GM23338 (cell line): ENCODE data around the gene TCTN3. TPM values are rescaled to one million over a fixed set of nuclear protein-coding genes. Genes with fewer than 3 reads are reported as not detected.

ENCODE experiments used
- ATAC-seq: fragments of 200-7000 bp; cut with Tn5 transposase; 3 replicates; pipeline ENCODE4 v1.9.1; 2020
- DNase-seq: peaks from one replicate; pipeline ENCODE4 v3.0.0-alpha.2; 2015; ENCODE audit warnings: low spot score
- H2AFZ ChIP-seq: fragments of 200-600 bp; sonication (generic); 2 replicates; pipeline ENCODE4 v1.8.0; 2016; ENCODE audit warnings: antibody characterized with exemption, mild to moderate bottlenecking, moderate library complexity
- H3F3A ChIP-seq: fragments of 200-600 bp; sonication (generic); replicated peaks from 2 replicates; pipeline ENCODE4 v1.8.0; 2017; ENCODE audit warnings: antibody characterized with exemption, mixed run types, low read depth
- H3K27ac ChIP-seq: fragments of 200-600 bp; sonication (generic); 2 replicates; pipeline ENCODE4 v1.6.1; 2016; ENCODE audit warnings: low read depth
- H3K27me3 ChIP-seq: fragments of 200-600 bp; sonication (generic); 2 replicates; pipeline ENCODE4 v1.8.0; 2016; ENCODE audit warnings: mild to moderate bottlenecking, mixed run types, moderate library complexity; ENCODE audit not compliant: insufficient read depth
- H3K36me3 ChIP-seq: fragments of 200-600 bp; sonication (generic); 2 replicates; pipeline ENCODE4 v1.8.0; 2016; ENCODE audit warnings: mild to moderate bottlenecking; ENCODE audit not compliant: insufficient read depth
- H3K4me1 ChIP-seq: fragments of 200-600 bp; sonication (generic); 2 replicates; pipeline ENCODE4 v1.8.0; 2016; ENCODE audit warnings: mild to moderate bottlenecking, moderate library complexity; ENCODE audit not compliant: insufficient read depth
- H3K4me2 ChIP-seq: fragments of 200-600 bp; sonication (generic); 2 replicates; pipeline ENCODE4 v1.7.1; 2017; ENCODE audit warnings: mixed run types
- H3K4me3 ChIP-seq: fragments of 200-600 bp; sonication (generic); 2 replicates; pipeline ENCODE4 v1.6.1; 2016; ENCODE audit warnings: mixed run types
- H3K79me2 ChIP-seq: fragments of 200-600 bp; sonication (generic); replicated peaks from 2 replicates; pipeline ENCODE4 v1.8.0; 2017; ENCODE audit warnings: mild to moderate bottlenecking; ENCODE audit not compliant: insufficient read depth
- H3K9me2 ChIP-seq: fragments of 200-600 bp; sonication (generic); 2 replicates; pipeline ENCODE4 v1.8.0; 2017; ENCODE audit not compliant: insufficient read depth
- H4K20me1 ChIP-seq: fragments of 200-600 bp; sonication (generic); replicated peaks from 2 replicates; pipeline ENCODE4 v1.8.0; 2017; ENCODE audit warnings: mild to moderate bottlenecking; ENCODE audit not compliant: insufficient read depth
- H3K27ac Mint-ChIP-seq: 2 replicates; pipeline ENCODE4 v1.8.0; 2020; ENCODE audit warnings: inconsistent platforms, mild to moderate bottlenecking, moderate library complexity, mixed read lengths
- H3K27me3 Mint-ChIP-seq: 3 replicates; pipeline ENCODE4 v1.8.0; 2022; ENCODE audit warnings: low read depth, mild to moderate bottlenecking, moderate library complexity, mixed read lengths, inconsistent platforms; ENCODE audit not compliant: insufficient read depth, poor library complexity
- H3K36me3 Mint-ChIP-seq: 3 replicates; pipeline ENCODE4 v1.8.0; 2021; ENCODE audit warnings: low read depth, mild to moderate bottlenecking, inconsistent platforms, moderate library complexity, mixed read lengths
- H3K4me1 Mint-ChIP-seq: 3 replicates; pipeline ENCODE4 v1.8.0; 2020; ENCODE audit warnings: mild to moderate bottlenecking, inconsistent platforms, mixed read lengths
- H3K4me3 Mint-ChIP-seq: 3 replicates; pipeline ENCODE4 v1.8.0; 2021; ENCODE audit warnings: moderate library complexity, mild to moderate bottlenecking, inconsistent platforms, mixed read lengths
- H3K9me3 Mint-ChIP-seq: 3 replicates; pipeline ENCODE4 v1.8.0; 2020; ENCODE audit warnings: moderate library complexity, mild to moderate bottlenecking, inconsistent platforms, mixed read lengths
- CREB1 ChIP-seq: fragments of 250-450 bp; sonication (Bioruptor Pico); IDR thresholded peaks from 2 replicates; pipeline ENCODE4 v1.5.0; 2020; ENCODE audit warnings: low read depth, mild to moderate bottlenecking, moderate library complexity
- EZH2 ChIP-seq: fragments of 200-600 bp; sonication (generic); IDR thresholded peaks from one replicate; pipeline ENCODE4 v1.8.0; 2017; ENCODE audit warnings: antibody characterized with exemption, mild to moderate bottlenecking, low read depth; ENCODE audit not compliant: unreplicated experiment
- EZH2phosphoT487 ChIP-seq: fragments of 200-600 bp; sonication (generic); IDR thresholded peaks from one replicate; pipeline ENCODE4 v1.8.1; 2018; ENCODE audit warnings: antibody characterized with exemption; ENCODE audit not compliant: unreplicated experiment
- JUNB ChIP-seq: IDR thresholded peaks from one replicate; pipeline ENCODE4 v1.6.1; 2016; ENCODE audit warnings: antibody characterized with exemption; ENCODE audit not compliant: unreplicated experiment
- NANOG ChIP-seq: IDR thresholded peaks from 2 replicates; pipeline ENCODE4 v1.6.1; 2016; ENCODE audit warnings: antibody characterized with exemption, borderline replicate concordance
- POLR2AphosphoS5 ChIP-seq: IDR thresholded peaks from 2 replicates; pipeline ENCODE4 v1.6.1; 2016; ENCODE audit warnings: antibody characterized with exemption, low read depth
- STAT1 ChIP-seq: IDR thresholded peaks from one replicate; pipeline ENCODE4 v1.6.1; 2016; ENCODE audit warnings: antibody characterized with exemption; ENCODE audit not compliant: unreplicated experiment
- ZNF114 ChIP-seq: fragments of 250-450 bp; sonication (Bioruptor Pico); IDR thresholded peaks from 2 replicates; pipeline ENCODE4 v1.5.0; 2020; ENCODE audit warnings: mild to moderate bottlenecking, moderate library complexity
- ZNF331 ChIP-seq: fragments of 250-450 bp; sonication (Bioruptor Pico); IDR thresholded peaks from 2 replicates; pipeline ENCODE4 v1.5.0; 2020; ENCODE audit warnings: low read depth, mild to moderate bottlenecking, moderate library complexity
- polyA plus RNA-seq: library from polyadenylated mRNA; unstranded; fragments of >200 nt; fragmentation: Nextera tagmentation; extraction: Ambion mirVana; gene quantifications from 2 replicates; pipeline ENCODE4 v1.2.1, GENCODE V29; 2016
- total RNA-seq: library from RNA; depleted of rRNA; stranded (reverse); fragments of >200 nt; shearing (Covaris generic); gene quantifications from 2 replicates; pipeline ENCODE4 v1.2.3, GENCODE V29; 2014
- TF ChIP-seq, protein P1 (sequence below): IDR thresholded peaks from 2 replicates; pipeline ENCODE4 v1.6.1; 2016; ENCODE audit warnings: antibody characterized with exemption
- TF ChIP-seq, protein P2 (sequence below), 2 experiments: fragments of 200-600 bp in 1 of 2; sonication (generic) in 1 of 2; conservative IDR thresholded peaks; 2 replicates each; pipeline versions ENCODE4 v1.5.1 to v1.6.1; 2016 to 2017; ENCODE audit warnings: antibody characterized with exemption in 2 of 2, low read depth in 2 of 2, mild to moderate bottlenecking in 2 of 2, moderate library complexity in 1 of 2
- TF ChIP-seq, protein P3 (sequence below): IDR thresholded peaks from one replicate; pipeline ENCODE4 v1.6.1; 2018; ENCODE audit warnings: antibody characterized with exemption; ENCODE audit not compliant: unreplicated experiment
- TF ChIP-seq, protein P4 (sequence below): fragments of 250-450 bp; sonication (Bioruptor Pico); IDR thresholded peaks from 2 replicates; pipeline ENCODE4 v1.5.0; 2020; ENCODE audit warnings: mild to moderate bottlenecking, moderate library complexity

TCTN3 gene
- total and polyA plus RNA-seq, 2 experiments from 2014 or later = 29.7 to 32.4 TPM

DNA sequence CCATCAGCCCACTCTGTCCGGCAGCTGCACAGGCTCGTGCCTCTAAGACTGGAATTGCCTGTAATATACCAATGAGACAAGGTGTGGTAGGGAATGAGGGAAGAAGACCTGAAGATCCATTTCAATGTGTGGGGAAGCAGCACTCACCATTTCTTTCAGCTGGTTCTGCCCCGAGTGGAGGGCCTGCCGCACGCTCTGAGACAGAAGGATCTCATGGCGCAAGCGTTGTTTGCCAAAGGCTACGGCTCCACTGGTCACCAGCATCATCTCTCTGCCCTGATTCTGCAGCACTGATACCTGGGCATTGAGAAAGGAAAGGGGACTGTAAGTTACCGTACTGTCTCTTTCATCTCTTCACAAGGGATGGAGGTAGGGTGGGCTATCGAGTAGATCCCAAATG lies 56.6 kb downstream of the TCTN3 start:
- Mint-ChIP-seq H3K27ac (no peak overlapping the region), H3K4me1 (no peaks in the 10 kb centered on the region), H3K4me3 (no peak overlapping the region), H3K36me3 (peaks cover 72% of the 10 kb centered on the region), H3K9me3 (no peaks in the 10 kb centered on the region), H3K27me3 (no peaks in the 10 kb centered on the region)
- H3K4me2 ChIP-seq = no peak overlapping the region
- peaks cover 71% of the 10 kb centered on the region for H3K36me3 ChIP-seq
- no peaks in the 10 kb centered on the region for H3K79me2 ChIP-seq
- no peak for ATAC-seq
- H3K9me2 ChIP-seq = no peaks in the 10 kb centered on the region
- H3K4me1 ChIP-seq = no peaks in the 10 kb centered on the region
- no peak overlapping the region for H3K27ac ChIP-seq
- no peaks in the 10 kb centered on the region for H3K27me3 ChIP-seq
- no peak overlapping the region for H2AFZ ChIP-seq
- no peak for DNase-seq
- no peak for TF ChIP-seq ZNF114 (CRISPR knock-in tag)
- no peak for TF ChIP-seq ZNF331 (CRISPR knock-in tag)
- no peak for TF ChIP-seq NANOG
- no peak for TF ChIP-seq CREB1 (CRISPR knock-in tag)
- no peak for TF ChIP-seq STAT1
- TF ChIP-seq, protein P1, sequence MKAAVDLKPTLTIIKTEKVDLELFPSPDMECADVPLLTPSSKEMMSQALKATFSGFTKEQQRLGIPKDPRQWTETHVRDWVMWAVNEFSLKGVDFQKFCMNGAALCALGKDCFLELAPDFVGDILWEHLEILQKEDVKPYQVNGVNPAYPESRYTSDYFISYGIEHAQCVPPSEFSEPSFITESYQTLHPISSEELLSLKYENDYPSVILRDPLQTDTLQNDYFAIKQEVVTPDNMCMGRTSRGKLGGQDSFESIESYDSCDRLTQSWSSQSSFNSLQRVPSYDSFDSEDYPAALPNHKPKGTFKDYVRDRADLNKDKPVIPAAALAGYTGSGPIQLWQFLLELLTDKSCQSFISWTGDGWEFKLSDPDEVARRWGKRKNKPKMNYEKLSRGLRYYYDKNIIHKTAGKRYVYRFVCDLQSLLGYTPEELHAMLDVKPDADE = no peak
- no peak for TF ChIP-seq JUNB
- TF ChIP-seq, protein P2, sequence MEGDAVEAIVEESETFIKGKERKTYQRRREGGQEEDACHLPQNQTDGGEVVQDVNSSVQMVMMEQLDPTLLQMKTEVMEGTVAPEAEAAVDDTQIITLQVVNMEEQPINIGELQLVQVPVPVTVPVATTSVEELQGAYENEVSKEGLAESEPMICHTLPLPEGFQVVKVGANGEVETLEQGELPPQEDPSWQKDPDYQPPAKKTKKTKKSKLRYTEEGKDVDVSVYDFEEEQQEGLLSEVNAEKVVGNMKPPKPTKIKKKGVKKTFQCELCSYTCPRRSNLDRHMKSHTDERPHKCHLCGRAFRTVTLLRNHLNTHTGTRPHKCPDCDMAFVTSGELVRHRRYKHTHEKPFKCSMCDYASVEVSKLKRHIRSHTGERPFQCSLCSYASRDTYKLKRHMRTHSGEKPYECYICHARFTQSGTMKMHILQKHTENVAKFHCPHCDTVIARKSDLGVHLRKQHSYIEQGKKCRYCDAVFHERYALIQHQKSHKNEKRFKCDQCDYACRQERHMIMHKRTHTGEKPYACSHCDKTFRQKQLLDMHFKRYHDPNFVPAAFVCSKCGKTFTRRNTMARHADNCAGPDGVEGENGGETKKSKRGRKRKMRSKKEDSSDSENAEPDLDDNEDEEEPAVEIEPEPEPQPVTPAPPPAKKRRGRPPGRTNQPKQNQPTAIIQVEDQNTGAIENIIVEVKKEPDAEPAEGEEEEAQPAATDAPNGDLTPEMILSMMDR (conservative IDR thresholded peaks at IDR 0.05; ENCODE audit: low read depth in 2 of 2) = no peak
- TF ChIP-seq EZH2phosphoT487 = no peak
- no peak for TF ChIP-seq POLR2AphosphoS5
- TF ChIP-seq, protein P3, sequence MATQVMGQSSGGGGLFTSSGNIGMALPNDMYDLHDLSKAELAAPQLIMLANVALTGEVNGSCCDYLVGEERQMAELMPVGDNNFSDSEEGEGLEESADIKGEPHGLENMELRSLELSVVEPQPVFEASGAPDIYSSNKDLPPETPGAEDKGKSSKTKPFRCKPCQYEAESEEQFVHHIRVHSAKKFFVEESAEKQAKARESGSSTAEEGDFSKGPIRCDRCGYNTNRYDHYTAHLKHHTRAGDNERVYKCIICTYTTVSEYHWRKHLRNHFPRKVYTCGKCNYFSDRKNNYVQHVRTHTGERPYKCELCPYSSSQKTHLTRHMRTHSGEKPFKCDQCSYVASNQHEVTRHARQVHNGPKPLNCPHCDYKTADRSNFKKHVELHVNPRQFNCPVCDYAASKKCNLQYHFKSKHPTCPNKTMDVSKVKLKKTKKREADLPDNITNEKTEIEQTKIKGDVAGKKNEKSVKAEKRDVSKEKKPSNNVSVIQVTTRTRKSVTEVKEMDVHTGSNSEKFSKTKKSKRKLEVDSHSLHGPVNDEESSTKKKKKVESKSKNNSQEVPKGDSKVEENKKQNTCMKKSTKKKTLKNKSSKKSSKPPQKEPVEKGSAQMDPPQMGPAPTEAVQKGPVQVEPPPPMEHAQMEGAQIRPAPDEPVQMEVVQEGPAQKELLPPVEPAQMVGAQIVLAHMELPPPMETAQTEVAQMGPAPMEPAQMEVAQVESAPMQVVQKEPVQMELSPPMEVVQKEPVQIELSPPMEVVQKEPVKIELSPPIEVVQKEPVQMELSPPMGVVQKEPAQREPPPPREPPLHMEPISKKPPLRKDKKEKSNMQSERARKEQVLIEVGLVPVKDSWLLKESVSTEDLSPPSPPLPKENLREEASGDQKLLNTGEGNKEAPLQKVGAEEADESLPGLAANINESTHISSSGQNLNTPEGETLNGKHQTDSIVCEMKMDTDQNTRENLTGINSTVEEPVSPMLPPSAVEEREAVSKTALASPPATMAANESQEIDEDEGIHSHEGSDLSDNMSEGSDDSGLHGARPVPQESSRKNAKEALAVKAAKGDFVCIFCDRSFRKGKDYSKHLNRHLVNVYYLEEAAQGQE = no peak
- TF ChIP-seq, protein P4, sequence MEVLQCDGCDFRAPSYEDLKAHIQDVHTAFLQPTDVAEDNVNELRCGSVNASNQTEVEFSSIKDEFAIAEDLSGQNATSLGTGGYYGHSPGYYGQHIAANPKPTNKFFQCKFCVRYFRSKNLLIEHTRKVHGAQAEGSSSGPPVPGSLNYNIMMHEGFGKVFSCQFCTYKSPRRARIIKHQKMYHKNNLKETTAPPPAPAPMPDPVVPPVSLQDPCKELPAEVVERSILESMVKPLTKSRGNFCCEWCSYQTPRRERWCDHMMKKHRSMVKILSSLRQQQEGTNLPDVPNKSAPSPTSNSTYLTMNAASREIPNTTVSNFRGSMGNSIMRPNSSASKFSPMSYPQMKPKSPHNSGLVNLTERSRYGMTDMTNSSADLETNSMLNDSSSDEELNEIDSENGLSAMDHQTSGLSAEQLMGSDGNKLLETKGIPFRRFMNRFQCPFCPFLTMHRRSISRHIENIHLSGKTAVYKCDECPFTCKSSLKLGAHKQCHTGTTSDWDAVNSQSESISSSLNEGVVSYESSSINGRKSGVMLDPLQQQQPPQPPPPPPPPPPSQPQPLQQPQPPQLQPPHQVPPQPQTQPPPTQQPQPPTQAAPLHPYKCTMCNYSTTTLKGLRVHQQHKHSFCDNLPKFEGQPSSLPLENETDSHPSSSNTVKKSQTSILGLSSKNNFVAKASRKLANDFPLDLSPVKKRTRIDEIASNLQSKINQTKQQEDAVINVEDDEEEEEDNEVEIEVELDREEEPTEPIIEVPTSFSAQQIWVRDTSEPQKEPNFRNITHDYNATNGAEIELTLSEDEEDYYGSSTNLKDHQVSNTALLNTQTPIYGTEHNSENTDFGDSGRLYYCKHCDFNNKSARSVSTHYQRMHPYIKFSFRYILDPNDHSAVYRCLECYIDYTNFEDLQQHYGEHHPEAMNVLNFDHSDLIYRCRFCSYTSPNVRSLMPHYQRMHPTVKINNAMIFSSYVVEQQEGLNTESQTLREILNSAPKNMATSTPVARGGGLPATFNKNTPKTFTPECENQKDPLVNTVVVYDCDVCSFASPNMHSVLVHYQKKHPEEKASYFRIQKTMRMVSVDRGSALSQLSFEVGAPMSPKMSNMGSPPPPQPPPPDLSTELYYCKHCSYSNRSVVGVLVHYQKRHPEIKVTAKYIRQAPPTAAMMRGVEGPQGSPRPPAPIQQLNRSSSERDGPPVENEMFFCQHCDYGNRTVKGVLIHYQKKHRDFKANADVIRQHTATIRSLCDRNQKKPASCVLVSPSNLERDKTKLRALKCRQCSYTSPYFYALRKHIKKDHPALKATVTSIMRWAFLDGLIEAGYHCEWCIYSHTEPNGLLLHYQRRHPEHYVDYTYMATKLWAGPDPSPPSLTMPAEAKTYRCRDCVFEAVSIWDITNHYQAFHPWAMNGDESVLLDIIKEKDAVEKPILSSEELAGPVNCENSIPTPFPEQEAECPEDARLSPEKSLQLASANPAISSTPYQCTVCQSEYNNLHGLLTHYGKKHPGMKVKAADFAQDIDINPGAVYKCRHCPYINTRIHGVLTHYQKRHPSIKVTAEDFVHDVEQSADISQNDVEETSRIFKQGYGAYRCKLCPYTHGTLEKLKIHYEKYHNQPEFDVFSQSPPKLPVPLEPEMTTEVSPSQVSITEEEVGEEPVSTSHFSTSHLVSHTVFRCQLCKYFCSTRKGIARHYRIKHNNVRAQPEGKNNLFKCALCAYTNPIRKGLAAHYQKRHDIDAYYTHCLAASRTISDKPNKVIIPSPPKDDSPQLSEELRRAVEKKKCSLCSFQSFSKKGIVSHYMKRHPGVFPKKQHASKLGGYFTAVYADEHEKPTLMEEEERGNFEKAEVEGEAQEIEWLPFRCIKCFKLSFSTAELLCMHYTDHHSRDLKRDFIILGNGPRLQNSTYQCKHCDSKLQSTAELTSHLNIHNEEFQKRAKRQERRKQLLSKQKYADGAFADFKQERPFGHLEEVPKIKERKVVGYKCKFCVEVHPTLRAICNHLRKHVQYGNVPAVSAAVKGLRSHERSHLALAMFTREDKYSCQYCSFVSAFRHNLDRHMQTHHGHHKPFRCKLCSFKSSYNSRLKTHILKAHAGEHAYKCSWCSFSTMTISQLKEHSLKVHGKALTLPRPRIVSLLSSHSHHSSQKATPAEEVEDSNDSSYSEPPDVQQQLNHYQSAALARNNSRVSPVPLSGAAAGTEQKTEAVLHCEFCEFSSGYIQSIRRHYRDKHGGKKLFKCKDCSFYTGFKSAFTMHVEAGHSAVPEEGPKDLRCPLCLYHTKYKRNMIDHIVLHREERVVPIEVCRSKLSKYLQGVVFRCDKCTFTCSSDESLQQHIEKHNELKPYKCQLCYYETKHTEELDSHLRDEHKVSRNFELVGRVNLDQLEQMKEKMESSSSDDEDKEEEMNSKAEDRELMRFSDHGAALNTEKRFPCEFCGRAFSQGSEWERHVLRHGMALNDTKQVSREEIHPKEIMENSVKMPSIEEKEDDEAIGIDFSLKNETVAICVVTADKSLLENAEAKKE (CRISPR knock-in tag) = no peak
- no peak for TF ChIP-seq EZH2
- H4K20me1 ChIP-seq = 0 out of 2 replicates have a peak, but pooled peaks cover 3% of the 10 kb centered on the region
- H3K4me3 ChIP-seq = no peak overlapping the region
- H3F3A ChIP-seq = no peaks in the 10 kb centered on the region
